ENCODE results near the gene REM2. TPM values are rescaled to one million over a fixed set of nuclear protein-coding genes. Genes with fewer than 3 reads are reported as not detected.

Gene REM2
- total RNA-seq, 1 experiment from 2014 or later, result 0.18 TPM

- no peak for ATAC-seq
- Histone ChIP-seq H3K4me1 (ENCODE audit: control insufficient read depth, insufficient read depth, low read length) (peaks cover 5% of the 10 kb centered on the region; the same call in 1 of the 2 replicates), H3K27me3 (ENCODE audit: control insufficient read depth, insufficient read depth, low read length) (no peaks in the 10 kb centered on the region), H3K36me3 (ENCODE audit: control insufficient read depth, insufficient read depth, low read length) (no peaks in the 10 kb centered on the region), H3K4me3 (ENCODE audit: low read depth in 2 of 2, low read length in 2 of 2) (no peak overlapping the region), H3K9me3 (ENCODE audit: control insufficient read depth, insufficient read depth, low read depth, low read length) (no peaks in the 10 kb centered on the region), H3K27ac (ENCODE audit: low read length) (no peak overlapping the region)
- intact Hi-C loops (cut with micrococcal nuclease; ENCODE audit: unreplicated experiment), result no loop called here
- DNase-seq (ENCODE audit: low read depth, low spot score), result no peak
- POLR2A ChIA-PET, result no interaction called here
- no TSS peak for BruUV-seq (replicated peaks)
- CTCF ChIA-PET, result no interaction called here
- in situ Hi-C loops (cut with HindIII; ENCODE audit: low pct_unique_long_range_greater_than_20kb, low sequenced_read_pairs), result no loop called here
- TF ChIP-seq TCF7L2 (IDR thresholded peaks at IDR 0.05; ENCODE audit: low read depth, low read length), result no peak
- no peak for TF ChIP-seq CTCF (IDR thresholded peaks at IDR 0.05)
- TF ChIP-seq POLR2AphosphoS5 (IDR thresholded peaks at IDR 0.05; ENCODE audit: low read depth, low read length), result no peak
- TF ChIP-seq REST (IDR thresholded peaks at IDR 0.05; ENCODE audit: insufficient read depth in 1 of 2, low read depth in 2 of 2, low read length in 1 of 2), result no peak
- TF ChIP-seq SIN3A (IDR thresholded peaks at IDR 0.05; ENCODE audit: borderline replicate concordance, insufficient read depth, low read depth, low read length), result no peak
Measured at GRCh38 chr14:22890416-22890815, 7.4 kb downstream of the REM2 start.

GRCh38 chr14:22892488-22892887 lies 9.5 kb downstream of the REM2 start:
- TF ChIP-seq SIN3A (IDR thresholded peaks at IDR 0.05; ENCODE audit: borderline replicate concordance, insufficient read depth, low read depth, low read length), result no peak
- no peak for TF ChIP-seq REST (IDR thresholded peaks at IDR 0.05; ENCODE audit: insufficient read depth in 1 of 2, low read depth in 2 of 2, low read length in 1 of 2)
- TF ChIP-seq POLR2AphosphoS5 (IDR thresholded peaks at IDR 0.05; ENCODE audit: low read depth, low read length), result no peak
- TF ChIP-seq CTCF (IDR thresholded peaks at IDR 0.05), result no peak
- TF ChIP-seq TCF7L2 (IDR thresholded peaks at IDR 0.05; ENCODE audit: low read depth, low read length), result no peak
- no peaks in the 10 kb centered on the region for H3K36me3 ChIP-seq (ENCODE audit: control insufficient read depth, insufficient read depth, low read length)
- no peaks in the 10 kb centered on the region for H3K27me3 ChIP-seq (ENCODE audit: control insufficient read depth, insufficient read depth, low read length)
- CTCF ChIA-PET, result interaction anchor here (0.6 kb wide), 1 partner anchor 39 kb away, joined by 7 read pairs; no protein-coding TSS in a partner anchor
- intact Hi-C loops (cut with micrococcal nuclease; ENCODE audit: unreplicated experiment), result no loop called here
- no peak for DNase-seq (ENCODE audit: low read depth, low spot score)
- in situ Hi-C loops (cut with HindIII; ENCODE audit: low pct_unique_long_range_greater_than_20kb, low sequenced_read_pairs), result no loop called here
- POLR2A ChIA-PET, result no interaction called here
- no peak for ATAC-seq
- no peak overlapping the region for H3K4me3 ChIP-seq (ENCODE audit: low read depth in 2 of 2, low read length in 2 of 2)
- BruUV-seq (replicated peaks), result no TSS peak
- H3K9me3 ChIP-seq (ENCODE audit: control insufficient read depth, insufficient read depth, low read depth, low read length), result no peaks in the 10 kb centered on the region
- H3K27ac ChIP-seq (ENCODE audit: low read length), result no peak overlapping the region
- H3K4me1 ChIP-seq (ENCODE audit: control insufficient read depth, insufficient read depth, low read length), result peaks cover 3% of the 10 kb centered on the region; the same call in 1 of the 2 replicates
